ENCODE measurements around the gene DXO. TPM values are rescaled to one million over a fixed set of nuclear protein-coding genes. Genes with fewer than 3 reads are reported as not detected.

DXO gene
- total RNA-seq, 1 donor from 2014 or later: 28.9 TPM

- Mint-ChIP-seq H3K4me3 (no peak overlapping the region), H3K27ac (no peak overlapping the region), H3K36me3 (peaks cover 17% of the 10 kb centered on the region), H3K27me3 (no peaks in the 10 kb centered on the region), H3K9me3 (no peaks in the 10 kb centered on the region), H3K4me1 (ENCODE audit: unreplicated experiment) (peaks cover under 1% of the 10 kb centered on the region)
- no peak for DNase-seq (ENCODE audit: extremely low spot score, unreplicated experiment)
- peak; percentile 81 for TF ChIP-seq CTCF (conservative IDR thresholded peaks at IDR 0.05)
Observed at GRCh38 chr6:31952140-31952805, 19.7 kb downstream of the DXO start.

- peaks cover 14% of the 10 kb centered on the region for H3K36me3 Mint-ChIP-seq
- no peak for DNase-seq (ENCODE audit: extremely low spot score, unreplicated experiment)
- H3K4me3 Mint-ChIP-seq: no peak overlapping the region
- no peak for TF ChIP-seq CTCF (conservative IDR thresholded peaks at IDR 0.05)
- H3K9me3 Mint-ChIP-seq: no peaks in the 10 kb centered on the region
- H3K4me1 Mint-ChIP-seq (ENCODE audit: unreplicated experiment): peaks cover 5% of the 10 kb centered on the region
- H3K27me3 Mint-ChIP-seq: peaks cover 13% of the 10 kb centered on the region
- peak overlapping the region; percentile 32 for H3K27ac Mint-ChIP-seq
Observed at GRCh38 chr6:31949926-31950548, 21.9 kb downstream of the DXO start.

GRCh38 chr6:31948753-31949413, 23.1 kb downstream of the DXO start:
- Mint-ChIP-seq H3K27ac (peak overlapping the region; percentile 32), H3K4me3 (no peak overlapping the region), H3K36me3 (peaks cover 9% of the 10 kb centered on the region)

GRCh38 chr6:31948306-31948705, 23.6 kb downstream of the DXO start:
- Mint-ChIP-seq H3K4me1 (ENCODE audit: unreplicated experiment) (peaks cover 5% of the 10 kb centered on the region), H3K4me3 (no peak overlapping the region), H3K36me3 (peaks cover 6% of the 10 kb centered on the region), H3K27ac (no peak overlapping the region), H3K27me3 (peaks cover 18% of the 10 kb centered on the region), H3K9me3 (no peaks in the 10 kb centered on the region)
- DNase-seq (ENCODE audit: extremely low spot score, unreplicated experiment): no peak
- no peak for TF ChIP-seq CTCF (conservative IDR thresholded peaks at IDR 0.05)

More at GRCh38 chr6:31948753-31949413, 23.1 kb downstream of the DXO start:
- Mint-ChIP-seq H3K4me1 (ENCODE audit: unreplicated experiment) (peaks cover 5% of the 10 kb centered on the region), H3K27me3 (peaks cover 18% of the 10 kb centered on the region), H3K9me3 (no peaks in the 10 kb centered on the region)
- no peak for TF ChIP-seq CTCF (conservative IDR thresholded peaks at IDR 0.05)
- no peak for DNase-seq (ENCODE audit: extremely low spot score, unreplicated experiment)

- Mint-ChIP-seq H3K27me3 (peaks cover 18% of the 10 kb centered on the region), H3K27ac (peak overlapping the region; percentile 14), H3K4me3 (no peak overlapping the region), H3K4me1 (ENCODE audit: unreplicated experiment) (peaks cover 5% of the 10 kb centered on the region), H3K36me3 (peaks cover 4% of the 10 kb centered on the region), H3K9me3 (no peaks in the 10 kb centered on the region)
- no peak for DNase-seq (ENCODE audit: extremely low spot score, unreplicated experiment)
- no peak for TF ChIP-seq CTCF (conservative IDR thresholded peaks at IDR 0.05)
Observed at GRCh38 chr6:31947864-31948263, 24.1 kb downstream of the DXO start.
